Liver (tissue), 9 donors: ENCODE data around the gene ASIC1. TPM values are rescaled to one million over a fixed set of nuclear protein-coding genes. Genes with fewer than 3 reads are reported as not detected.

Source experiments
- DNase-seq: peaks from one replicate; pipeline ENCODE4 v3.0.0-alpha.2; 2017; ENCODE audit warnings: low spot score
- H3K27ac ChIP-seq, 2 donors: one replicate each; pipeline ENCODE4 v1.7.0; 2013; ENCODE audit warnings: inconsistent platforms in 2 of 2, low read length in 2 of 2, control low read depth in 1 of 2, low read depth in 1 of 2, mild to moderate bottlenecking in 1 of 2
- H3K27me3 ChIP-seq, 4 donors: one replicate each; pipeline versions ENCODE4 v1.6.1 to v1.7.0; 2013; ENCODE audit warnings: low read length in 3 of 4, inconsistent platforms in 1 of 4, mild to moderate bottlenecking in 1 of 4, moderate library complexity in 1 of 4; ENCODE audit not compliant: control insufficient read depth in 4 of 4, insufficient read depth in 4 of 4
- H3K36me3 ChIP-seq, 4 donors: one replicate each; pipeline versions ENCODE4 v1.6.1 to v1.7.0; 2013; ENCODE audit warnings: low read length in 3 of 4, mild to moderate bottlenecking in 3 of 4, low read depth in 1 of 4, moderate library complexity in 1 of 4; ENCODE audit not compliant: control insufficient read depth in 4 of 4, insufficient read depth in 3 of 4
- H3K4me1 ChIP-seq, 4 donors: one replicate each; pipeline versions ENCODE4 v1.6.1 to v1.7.0; 2013; ENCODE audit warnings: low read length in 3 of 4, mild to moderate bottlenecking in 3 of 4, moderate library complexity in 1 of 4; ENCODE audit not compliant: control insufficient read depth in 4 of 4, insufficient read depth in 4 of 4
- H3K4me3 ChIP-seq, 3 donors: one replicate each; pipeline versions ENCODE4 v1.6.1 to v1.7.0; 2013; ENCODE audit warnings: low read length in 3 of 3, control low read depth in 1 of 3, low read depth in 1 of 3, mild to moderate bottlenecking in 1 of 3
- H3K9ac ChIP-seq, 2 donors: one replicate each; pipeline ENCODE4 v1.7.0; 2013; ENCODE audit warnings: low read length in 2 of 2, mild to moderate bottlenecking in 2 of 2, moderate library complexity in 2 of 2, control low read depth in 1 of 2, low read depth in 1 of 2
- H3K9me3 ChIP-seq, 4 donors: one replicate each; pipeline versions ENCODE4 v1.6.1 to v1.7.0; 2013; ENCODE audit warnings: low read length in 3 of 4; ENCODE audit not compliant: control insufficient read depth in 4 of 4
- ATF3 ChIP-seq: IDR thresholded peaks from 2 replicates; pipeline ENCODE4 v1.6.1; 2016; ENCODE audit warnings: antibody characterized with exemption
- CTCF ChIP-seq: fragments of 150-350 bp; IDR thresholded peaks from 2 replicates; pipeline ENCODE4 v1.5.1; 2017; ENCODE audit warnings: improper control_type of control experiment, low read depth, low read length; ENCODE audit not compliant: missing input control
- EGR1 ChIP-seq, 2 donors: IDR thresholded peaks; 2 replicates each; pipeline ENCODE4 v1.6.1; 2016 to 2018; ENCODE audit warnings: antibody characterized with exemption in 2 of 2, low read depth in 2 of 2
- FOXA1 ChIP-seq: IDR thresholded peaks from 2 replicates; pipeline ENCODE4 v1.6.1; 2016; ENCODE audit warnings: antibody characterized with exemption
- FOXA2 ChIP-seq: IDR thresholded peaks from 2 replicates; pipeline ENCODE4 v1.6.1; 2016; ENCODE audit warnings: antibody characterized with exemption
- GABPA ChIP-seq, 2 donors: IDR thresholded peaks in 1 of 2; conservative IDR thresholded peaks in 1 of 2; 2 replicates each; pipeline ENCODE4 v1.6.1; 2016; ENCODE audit warnings: antibody characterized with exemption in 2 of 2, mild to moderate bottlenecking in 1 of 2, moderate library complexity in 1 of 2
- HNF4A ChIP-seq, 2 donors: conservative IDR thresholded peaks; 2 replicates each; pipeline ENCODE4 v1.6.1; 2016; ENCODE audit warnings: antibody characterized with exemption in 2 of 2, mild to moderate bottlenecking in 2 of 2
- HNF4G ChIP-seq: IDR thresholded peaks from 2 replicates; pipeline ENCODE4 v1.6.1; 2016; ENCODE audit warnings: antibody characterized with exemption
- JUND ChIP-seq, 2 donors: IDR thresholded peaks; 2 replicates each; pipeline ENCODE4 v1.6.1; 2016; ENCODE audit warnings: antibody characterized with exemption in 2 of 2
- MAX ChIP-seq: IDR thresholded peaks from 2 replicates; pipeline ENCODE4 v1.6.1; 2016; ENCODE audit warnings: antibody characterized with exemption
- NR2F2 ChIP-seq: IDR thresholded peaks from 2 replicates; pipeline ENCODE4 v1.6.1; 2016; ENCODE audit warnings: antibody characterized with exemption
- RAD21 ChIP-seq, 2 donors: IDR thresholded peaks; 2 replicates each; pipeline ENCODE4 v1.6.1; 2016; ENCODE audit warnings: antibody characterized with exemption in 2 of 2, mild to moderate bottlenecking in 2 of 2
- REST ChIP-seq: IDR thresholded peaks from 2 replicates; pipeline ENCODE4 v1.6.1; 2016; ENCODE audit warnings: antibody characterized with exemption, mild to moderate bottlenecking
- RXRA ChIP-seq, 2 donors: IDR thresholded peaks; 2 replicates each; pipeline ENCODE4 v1.6.1; 2017 to 2018; ENCODE audit warnings: antibody characterized with exemption in 2 of 2, mild to moderate bottlenecking in 1 of 2
- SP1 ChIP-seq: IDR thresholded peaks from 2 replicates; pipeline ENCODE4 v1.6.1; 2018; ENCODE audit warnings: antibody characterized with exemption, mild to moderate bottlenecking
- TAF1 ChIP-seq: conservative IDR thresholded peaks from 2 replicates; pipeline ENCODE4 v1.6.1; 2016; ENCODE audit warnings: antibody characterized with exemption, mild to moderate bottlenecking
- YY1 ChIP-seq: IDR thresholded peaks from 2 replicates; pipeline ENCODE4 v1.6.1; 2016; ENCODE audit warnings: antibody characterized with exemption, mild to moderate bottlenecking
- ZBTB33 ChIP-seq: IDR thresholded peaks from 2 replicates; pipeline ENCODE4 v1.6.1; 2016; ENCODE audit warnings: antibody characterized with exemption
- WGBS: extraction: QIAGEN DNeasy Blood & Tissue Kit; methylation state at CpG from one replicate; pipeline ENCODE4 v1.1.7; 2013; 5-methylcytosine and 5-hydroxymethylcytosine counted together
- polyA plus RNA-seq, 2 donors: library from polyadenylated mRNA; stranded (reverse) in 1 of 2; unstranded in 1 of 2; fragments of 200-250 nt in 1 of 2; fragments of >200 nt in 1 of 2; fragmentation: Nextera tagmentation in 1 of 2; extraction: Ambion mirVana in 1 of 2; gene quantifications; one replicate each; pipeline versions ENCODE4 v1.2.1 to v1.2.3, GENCODE V29; 2013 to 2015
- total RNA-seq, 2 donors: library from RNA; depleted of rRNA; stranded (reverse); fragments of >200 nt; gene quantifications; one replicate each; pipeline ENCODE4 v1.2.3, GENCODE V29; 2014
- donor health status: healthy.
- donor health status: healthy.
- donor health status: healthy.
- donor health status: healthy.
- donor health status: healthy.

The ASIC1 gene
- total and polyA plus RNA-seq, 4 donors: 0.05 to 0.08 (median 0.06) TPM; not detected in 1

- no peaks in the 10 kb centered on the region for H3K9me3 ChIP-seq
- peaks cover 0 to 11% (median 8%) of the 10 kb centered on the region in 4 donors for H3K4me1 ChIP-seq
- no peaks in the 10 kb centered on the region for H3K36me3 ChIP-seq
- H3K9ac ChIP-seq: no peak overlapping the region
- no peak overlapping the region for H3K4me3 ChIP-seq
- H3K27me3 ChIP-seq: no peaks in the 10 kb centered on the region
- no peak for DNase-seq
- TF ChIP-seq FOXA1 (no peak), FOXA2 (no peak), RXRA (IDR thresholded peaks at IDR 0.05) (no peak), ZBTB33 (no peak), GABPA (IDR thresholded peaks at IDR 0.05 in 1 of 2, conservative IDR thresholded peaks at IDR 0.05 in 1 of 2) (no peak), TAF1 (no peak), NR2F2 (no peak), HNF4A (conservative IDR thresholded peaks at IDR 0.05) (no peak), YY1 (no peak), ATF3 (no peak), SP1 (no peak), CTCF (no peak)
- no peak overlapping the region for H3K27ac ChIP-seq
- WGBS: 93% methylated on average over 12 of the region's 12 CpGs
Measured at GRCh38 chr12:50077099-50077498, 19.7 kb downstream of the ASIC1 start.

GRCh38 chr12:50078281-50078680 lies 20.9 kb downstream of the ASIC1 start:
- H3K9ac ChIP-seq: no peak overlapping the region

More at GRCh38 chr12:50078281-50078680, 20.9 kb downstream of the ASIC1 start:
- H3K36me3 ChIP-seq: no peaks in the 10 kb centered on the region
- no peak for DNase-seq
- TF ChIP-seq REST: no peak
- no peak for TF ChIP-seq ATF3
- TF ChIP-seq RXRA (IDR thresholded peaks at IDR 0.05): no peak
- TF ChIP-seq FOXA1: no peak
- no peak for TF ChIP-seq TAF1
- TF ChIP-seq RAD21 (IDR thresholded peaks at IDR 0.05): no peak
- TF ChIP-seq NR2F2: no peak
- TF ChIP-seq JUND (IDR thresholded peaks at IDR 0.05): no peak
- no peak for TF ChIP-seq ZBTB33
- no peak for TF ChIP-seq CTCF
- no peak for TF ChIP-seq HNF4G
- no peak for TF ChIP-seq FOXA2
- TF ChIP-seq YY1: no peak
- no peak for TF ChIP-seq GABPA (IDR thresholded peaks at IDR 0.05 in 1 of 2, conservative IDR thresholded peaks at IDR 0.05 in 1 of 2)
- no peak for TF ChIP-seq SP1
- TF ChIP-seq HNF4A (conservative IDR thresholded peaks at IDR 0.05): no peak
- no peak for TF ChIP-seq MAX
- TF ChIP-seq EGR1 (IDR thresholded peaks at IDR 0.05; ENCODE audit: low read depth in 2 of 2): no peak
- no peak overlapping the region for H3K4me3 ChIP-seq
- no peaks in the 10 kb centered on the region for H3K9me3 ChIP-seq
- H3K4me1 ChIP-seq: peaks cover 0 to 13% (median 9%) of the 10 kb centered on the region in 4 donors
- no peaks in the 10 kb centered on the region for H3K27me3 ChIP-seq
- WGBS: 95% methylated on average over 10 of the region's 10 CpGs
- H3K27ac ChIP-seq: no peak overlapping the region
